GM18499 (cell line): Measurements from ENCODE around the gene TUBGCP2.
"Not testable (repeated sequence)": the region's sequence is repeated elsewhere in the genome, so short reads cannot be mapped to it uniquely, and the experiment has no call there.

Experiments
- ATAC-seq: cut with Tn5 transposase; IDR thresholded peaks from one replicate; pipeline ENCODE4 v1.9.1; 2021; ENCODE audit warnings: moderate number of reproducible peaks; ENCODE audit not compliant: insufficient read depth, unreplicated experiment

TUBGCP2 gene

GRCh38 chr10:133326745-133327650 lies 18.3 kb upstream of the TUBGCP2 start:
- no peak for ATAC-seq

- no peak for ATAC-seq
Observed at GRCh38 chr10:133326223-133326551, 17.5 kb upstream of the TUBGCP2 start.

- ATAC-seq, result no peak
Observed at GRCh38 chr10:133325440-133326222, 17.0 kb upstream of the TUBGCP2 start.

GRCh38 chr10:133324857-133325260 lies 16.2 kb upstream of the TUBGCP2 start:
- ATAC-seq, result no peak

- no peak for ATAC-seq
Observed at GRCh38 chr10:133324198-133324792, 15.6 kb upstream of the TUBGCP2 start.

- ATAC-seq, result not testable (repeated sequence)
Observed at GRCh38 chr10:133322064-133322709, 13.5 kb upstream of the TUBGCP2 start.

GRCh38 chr10:133320852-133321422 lies 12.3 kb upstream of the TUBGCP2 start:
- not testable (repeated sequence) for ATAC-seq

- ATAC-seq, result no peak
Observed at GRCh38 chr10:133318494-133319127, 9.9 kb upstream of the TUBGCP2 start.

GRCh38 chr10:133316732-133317131 lies 8.1 kb upstream of the TUBGCP2 start:
- ATAC-seq, result no peak

GRCh38 chr10:133316266-133316665 lies 7.6 kb upstream of the TUBGCP2 start:
- no peak for ATAC-seq

- no peak for ATAC-seq
Observed at GRCh38 chr10:133315847-133316246, 7.2 kb upstream of the TUBGCP2 start.

- no peak for ATAC-seq
Observed at GRCh38 chr10:133314911-133315310, 6.2 kb upstream of the TUBGCP2 start.

GRCh38 chr10:133313192-133313591 lies 4.5 kb upstream of the TUBGCP2 start:
- ATAC-seq, result no peak

GRCh38 chr10:133312769-133313145 lies 4.1 kb upstream of the TUBGCP2 start:
- ATAC-seq, result no peak

GRCh38 chr10:133312016-133312768 lies 3.5 kb upstream of the TUBGCP2 start:
- ATAC-seq, result no peak

GRCh38 chr10:133311570-133311969 lies 2.9 kb upstream of the TUBGCP2 start:
- ATAC-seq, result no peak

- ATAC-seq, result no peak
Observed at GRCh38 chr10:133310789-133311188, 2.1 kb upstream of the TUBGCP2 start.

GRCh38 chr10:133310399-133310755 lies 1.7 kb upstream of the TUBGCP2 start:
- ATAC-seq, result no peak

- no peak for ATAC-seq
Observed at GRCh38 chr10:133309720-133310398, 1.2 kb upstream of the TUBGCP2 start.
